Frontal cortex (tissue), 4 donors: ENCODE data around the gene HSP90AA1. TPM values are rescaled to one million over a fixed set of nuclear protein-coding genes. Genes with fewer than 3 reads are reported as not detected.
"Not testable (repeated sequence)": the region's sequence is repeated elsewhere in the genome, so short reads cannot be mapped to it uniquely, and the experiment has no call there.

ENCODE experiments used
- DNase-seq, 2 donors: peaks; one replicate each; pipeline ENCODE4 v3.0.0; 2012; ENCODE audit warnings: low spot score in 2 of 2
- FAIRE-seq: peaks from 2 replicates; lab custom pipeline; 2012; peaks lifted over from hg19 to GRCh38; lab: Jason Lieb, UNC
- total RNA-seq: library from RNA; depleted of rRNA; stranded (reverse); fragments of >200 nt; gene quantifications from one replicate; pipeline ENCODE4 v1.2.3, GENCODE V29; 2014
- donor health status: control.
- donor health status: control.
- donor health status: control.

Gene HSP90AA1
- total RNA-seq, 1 donor from 2014 or later = 289 TPM

DNA sequence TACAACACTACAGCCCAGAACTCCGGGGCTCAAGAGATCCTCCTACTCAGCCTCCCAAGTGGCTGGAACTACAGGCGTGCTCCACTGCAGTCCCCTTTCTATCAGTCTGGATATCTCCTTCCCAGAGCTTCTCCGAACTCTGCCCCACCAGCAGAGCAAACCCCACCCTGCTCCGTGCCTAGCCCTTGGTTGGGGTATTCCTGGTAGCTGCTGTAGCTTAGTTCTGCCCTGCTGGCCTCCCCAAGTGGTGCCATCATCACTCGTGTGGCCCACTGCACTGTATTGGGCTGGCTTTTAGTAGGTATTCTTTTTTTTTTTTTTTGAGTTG lies 9.5 kb downstream of the HSP90AA1 start:
- no peak for DNase-seq
- FAIRE-seq = no peak

DNA sequence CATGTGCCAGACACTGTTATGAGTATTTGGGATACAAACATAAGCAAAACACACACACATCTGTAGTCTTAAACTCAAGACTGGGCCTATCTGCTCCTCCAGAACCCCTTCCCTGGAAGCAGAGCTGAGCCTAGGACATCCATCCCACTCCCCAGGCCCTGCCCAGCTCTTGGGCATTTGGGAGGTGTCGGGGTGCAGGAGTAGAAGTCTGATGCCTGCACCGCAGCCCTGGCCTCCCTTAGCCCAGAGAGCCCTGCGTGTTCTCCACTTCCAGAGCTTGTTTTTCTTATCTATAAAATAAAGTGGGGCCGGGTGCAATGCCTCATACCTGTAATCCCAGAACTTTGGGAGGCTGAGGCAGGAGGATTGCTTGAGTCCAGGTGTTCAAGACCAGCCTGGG lies 11.7 kb downstream of the HSP90AA1 start:
- FAIRE-seq = no peak
- no peak for DNase-seq

DNA sequence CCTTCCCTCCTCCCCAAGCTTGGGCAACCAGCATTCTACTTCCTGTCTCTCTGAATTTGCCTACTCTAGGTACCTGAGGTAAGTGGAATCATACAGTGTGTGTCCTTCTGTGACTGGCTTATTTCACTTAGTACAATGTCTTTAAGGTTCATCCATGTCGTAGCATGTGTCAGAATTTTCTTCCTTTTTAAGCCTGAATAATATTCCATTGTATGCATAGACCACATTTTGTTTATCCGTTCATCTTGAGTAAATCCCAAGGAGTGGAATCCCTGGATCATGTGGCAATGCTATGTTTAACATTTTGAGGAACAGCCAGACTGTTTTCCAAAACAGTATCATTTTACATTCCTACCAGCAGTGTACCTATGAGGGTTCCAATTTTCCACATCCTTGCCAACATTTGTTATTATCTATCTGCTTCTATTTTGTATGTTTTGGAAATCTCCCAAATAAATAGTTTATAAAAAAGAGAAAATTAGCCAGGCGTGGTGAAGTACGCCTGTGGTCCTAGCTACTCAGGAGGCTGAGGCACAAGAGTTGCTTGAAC lies 12.4 kb downstream of the HSP90AA1 start:
- no peak for FAIRE-seq

DNA sequence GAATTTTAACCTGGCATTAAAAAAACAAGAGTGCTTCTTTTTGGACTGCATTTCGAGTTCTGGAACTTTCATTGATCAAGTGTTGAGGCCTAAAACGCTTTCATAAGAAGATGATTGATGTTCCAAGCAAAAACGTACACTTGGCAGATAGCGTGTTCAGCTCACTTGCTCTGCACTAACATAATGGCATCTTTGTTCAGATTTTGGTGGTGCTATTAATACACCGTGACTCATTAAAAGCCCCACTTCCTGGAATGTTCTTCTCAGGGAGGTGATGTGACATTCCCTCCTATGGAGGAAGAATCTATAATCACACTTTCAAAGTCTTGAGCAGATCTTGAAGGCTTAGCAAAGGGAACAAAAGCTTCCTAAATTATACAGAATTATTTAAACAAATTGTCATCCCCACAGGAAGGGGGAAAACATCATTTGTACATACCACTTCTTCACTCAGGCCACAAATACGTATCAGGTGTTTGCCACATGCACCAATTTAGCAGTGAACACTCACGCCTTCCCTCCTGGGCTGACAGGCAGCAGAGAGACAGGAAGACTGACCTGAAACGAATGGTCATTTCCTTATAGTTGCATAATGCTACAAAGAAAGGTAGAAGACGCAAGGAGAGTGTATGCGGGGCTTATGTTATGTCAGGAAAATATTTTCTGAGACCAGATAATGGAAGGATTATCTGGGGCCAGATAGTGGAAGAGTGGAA lies 15.4 kb downstream of the HSP90AA1 start:
- DNase-seq (no peak), FAIRE-seq (no peak)

More for the DNA sequence above, 12.4 kb downstream of the HSP90AA1 start:
- DNase-seq = no peak

DNA sequence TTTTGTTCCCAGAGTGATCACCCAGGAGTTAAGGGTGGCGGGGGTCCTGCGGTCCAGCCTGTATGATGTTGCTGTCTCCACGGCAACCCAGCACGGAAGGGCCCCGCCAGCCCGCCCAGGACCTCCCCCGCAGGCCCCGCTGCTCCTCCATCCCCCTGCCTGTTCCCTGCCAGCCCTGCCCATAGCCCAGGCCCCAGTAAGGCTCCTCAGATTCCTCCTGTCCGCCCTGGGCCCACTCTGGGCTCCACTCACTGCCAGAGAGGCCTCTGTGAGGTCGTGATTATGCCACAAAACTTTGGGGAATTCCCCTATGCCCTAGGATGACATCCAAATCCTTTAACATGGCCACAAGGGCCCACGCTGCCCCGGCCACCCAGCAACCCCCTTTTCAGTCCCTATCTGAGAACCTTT lies 20.8 kb downstream of the HSP90AA1 start:
- FAIRE-seq (no peak), DNase-seq (no peak)

DNA sequence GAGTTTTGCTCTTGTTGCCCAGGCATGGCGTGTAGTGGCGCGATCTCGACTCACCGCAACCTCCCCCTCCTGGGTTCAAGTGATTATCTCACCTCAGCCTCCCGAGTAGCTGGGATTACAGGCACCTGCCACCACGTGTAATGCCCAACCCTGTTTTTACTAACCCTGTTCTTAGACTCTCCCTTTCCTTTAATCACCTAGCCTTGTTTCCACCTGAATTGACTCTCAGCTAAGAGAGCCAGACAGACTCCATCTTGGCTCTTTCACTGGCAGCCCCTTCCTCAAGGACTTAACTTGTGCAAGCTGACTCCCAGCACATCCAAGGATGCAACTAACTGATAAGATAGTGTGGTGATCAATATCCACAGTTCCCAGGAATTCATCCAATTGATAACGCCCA lies 22.3 kb downstream of the HSP90AA1 start:
- not testable (repeated sequence) for FAIRE-seq, DNase-seq

DNA sequence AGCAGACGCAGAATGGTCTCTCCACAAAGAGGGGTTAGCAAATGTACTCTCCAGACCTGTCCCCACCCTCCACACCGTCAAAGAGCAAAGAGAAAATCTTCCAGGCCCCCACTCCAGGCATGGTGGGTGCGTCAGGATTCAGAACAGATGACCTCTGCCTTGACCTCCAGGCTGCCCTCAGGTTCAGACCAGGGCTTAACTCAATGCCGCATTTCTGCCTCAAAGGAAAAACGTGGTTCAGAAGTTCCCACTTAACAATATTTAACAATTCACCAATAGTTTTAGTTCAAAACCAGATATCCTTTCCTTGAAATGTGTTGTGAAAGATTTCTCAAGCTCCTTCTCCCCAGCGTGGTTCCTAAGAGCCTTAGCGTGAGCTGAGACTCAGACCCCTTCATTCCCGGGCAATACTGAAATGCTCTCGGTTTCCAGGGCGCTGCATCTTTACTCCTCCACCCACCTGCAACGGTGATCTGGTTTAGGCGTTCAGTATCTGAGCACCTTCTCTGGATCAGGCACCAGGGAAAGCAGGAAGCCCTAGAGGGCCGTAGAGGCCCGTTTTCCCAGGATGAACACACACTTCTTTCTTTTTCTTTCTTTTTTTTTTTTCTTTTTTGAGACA lies 22.9 kb downstream of the HSP90AA1 start:
- no peak for FAIRE-seq
- no peak for DNase-seq

DNA sequence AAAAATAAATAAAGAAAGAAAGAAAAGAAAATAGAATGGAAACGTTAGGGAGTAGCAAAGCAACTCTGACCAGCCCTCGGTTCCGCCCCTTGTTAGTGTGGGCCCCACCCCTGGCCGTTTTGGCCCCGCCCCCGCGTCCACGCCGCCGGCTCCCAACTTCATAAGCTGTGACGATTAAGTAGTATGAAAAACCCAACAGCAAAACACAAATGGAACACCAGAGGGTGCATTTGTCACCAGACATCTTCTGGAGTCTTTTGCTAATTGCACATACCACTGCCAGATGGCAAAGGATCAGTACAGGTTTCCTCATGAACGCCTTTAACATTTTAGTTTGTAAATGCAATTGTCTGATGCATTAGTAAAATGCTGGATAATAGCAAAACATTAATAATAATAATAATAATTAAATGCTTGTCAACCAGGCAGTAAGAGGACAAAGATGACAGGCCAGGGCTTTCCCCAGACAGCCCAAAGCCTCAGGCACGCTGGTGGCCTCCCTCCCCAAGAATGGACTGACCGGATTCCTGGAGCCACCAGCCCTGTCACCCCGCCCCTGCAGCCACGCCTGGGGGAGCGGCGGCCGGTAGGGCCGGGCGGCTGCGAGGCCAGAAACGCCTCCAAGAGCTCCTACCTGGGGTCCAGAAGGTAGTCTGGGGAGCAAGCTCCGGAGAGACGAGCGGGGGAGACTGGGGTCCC lies 23.6 kb downstream of the HSP90AA1 start:
- no peak for FAIRE-seq
- DNase-seq = peak; percentile 60 to 78

DNA sequence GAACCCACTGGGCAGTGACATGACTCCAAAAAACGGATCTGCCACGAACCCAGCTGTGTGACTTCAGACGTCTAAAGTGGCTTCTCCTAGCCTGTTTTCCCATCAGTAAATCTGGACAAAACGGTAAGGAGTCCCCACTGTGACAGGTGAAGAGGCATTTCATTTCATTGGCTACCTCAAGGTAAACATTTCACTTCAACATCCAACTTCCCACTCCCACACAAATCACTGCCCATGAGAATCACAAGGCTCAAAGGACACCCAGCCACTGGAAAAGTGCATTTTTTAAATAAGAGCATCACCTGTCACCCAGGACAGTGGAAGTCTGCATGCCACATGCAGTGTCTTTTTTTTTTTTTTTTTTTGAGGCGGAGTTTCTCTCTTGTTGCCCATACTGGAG lies 27.9 kb downstream of the HSP90AA1 start:
- FAIRE-seq = no peak

DNA sequence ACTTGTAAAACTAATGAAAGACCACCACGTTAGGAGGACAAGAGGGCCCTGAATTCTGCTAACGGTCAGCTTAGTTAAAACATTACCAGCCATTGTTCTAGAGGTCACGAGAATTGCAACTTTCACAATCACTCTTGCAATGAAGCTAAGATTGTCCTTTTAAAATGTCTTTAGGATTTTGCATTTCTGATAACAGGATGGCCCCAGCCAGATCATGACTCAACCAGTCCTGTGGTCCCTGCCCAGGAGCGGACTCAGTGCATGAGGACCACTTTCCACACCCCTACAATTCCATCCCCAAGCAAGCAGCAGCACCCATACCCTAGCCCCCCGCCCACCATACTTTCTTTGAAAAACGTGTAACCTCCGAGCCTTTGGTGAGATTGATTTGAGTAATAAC lies 28.7 kb downstream of the HSP90AA1 start:
- FAIRE-seq (no peak), DNase-seq (no peak)

More for the DNA sequence above, 27.9 kb downstream of the HSP90AA1 start:
- DNase-seq = no peak

DNA sequence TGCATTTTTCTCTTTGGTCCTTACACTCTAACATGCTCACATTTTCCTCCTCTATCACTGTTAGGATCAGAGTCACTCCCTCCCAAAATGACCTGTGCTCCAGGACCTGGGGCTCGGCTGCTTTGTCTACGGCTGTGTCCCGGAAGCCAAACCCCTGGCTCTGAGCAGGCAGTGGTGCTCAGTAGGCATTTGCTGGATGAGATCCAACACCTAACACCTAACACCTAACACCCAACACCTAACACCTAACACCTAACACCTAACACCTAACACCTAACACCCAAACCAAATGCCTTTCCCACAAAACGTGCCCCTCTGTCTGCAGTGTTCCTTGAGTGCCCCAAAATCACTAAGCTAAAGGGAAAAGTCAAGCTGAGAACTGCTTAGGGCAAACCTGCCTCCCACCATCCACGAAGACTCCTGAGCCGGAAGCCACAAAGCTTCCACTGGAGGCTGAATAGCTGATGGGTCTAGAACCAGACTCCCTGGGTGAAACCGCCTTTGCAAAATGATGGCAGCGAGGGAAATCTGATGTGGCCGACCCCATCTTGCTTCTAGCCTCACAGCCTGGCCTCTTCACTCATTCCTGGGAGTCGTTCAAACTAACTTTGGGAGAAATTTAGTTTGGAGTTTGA lies 29.2 kb downstream of the HSP90AA1 start:
- FAIRE-seq (no peak), DNase-seq (no peak)

DNA sequence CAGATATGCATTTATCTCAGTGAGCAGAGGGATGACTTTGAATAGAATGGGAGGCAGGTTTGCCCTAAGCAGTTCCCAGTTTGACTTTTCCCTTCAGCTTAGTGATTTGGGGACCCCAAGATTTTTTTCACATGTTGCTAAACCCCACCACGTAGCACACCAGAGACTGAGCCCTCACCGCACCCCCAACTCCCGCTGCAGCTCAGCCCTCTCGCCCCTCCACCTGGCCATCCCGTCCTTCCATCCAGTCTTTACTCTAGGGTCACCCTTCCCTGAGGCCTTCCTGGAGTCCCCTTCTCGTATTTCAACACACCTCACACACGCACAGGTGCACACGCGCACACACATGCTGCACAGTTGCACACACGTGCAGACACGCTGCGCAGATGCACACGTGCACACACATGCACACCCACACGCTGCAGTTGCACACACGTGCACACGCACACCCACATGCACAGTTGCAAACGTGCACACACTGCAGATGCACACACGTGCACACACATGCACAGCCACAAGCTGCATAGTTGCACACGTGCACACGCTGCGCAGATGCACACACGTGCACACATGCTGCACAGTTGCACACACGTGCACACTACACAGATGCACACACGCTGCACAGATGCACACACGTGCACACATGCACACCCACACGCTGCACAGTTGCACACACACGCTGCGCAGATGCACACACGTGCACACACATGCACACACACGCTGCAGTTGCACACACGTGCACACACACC lies 30.0 kb downstream of the HSP90AA1 start:
- DNase-seq (no peak), FAIRE-seq (no peak)

DNA sequence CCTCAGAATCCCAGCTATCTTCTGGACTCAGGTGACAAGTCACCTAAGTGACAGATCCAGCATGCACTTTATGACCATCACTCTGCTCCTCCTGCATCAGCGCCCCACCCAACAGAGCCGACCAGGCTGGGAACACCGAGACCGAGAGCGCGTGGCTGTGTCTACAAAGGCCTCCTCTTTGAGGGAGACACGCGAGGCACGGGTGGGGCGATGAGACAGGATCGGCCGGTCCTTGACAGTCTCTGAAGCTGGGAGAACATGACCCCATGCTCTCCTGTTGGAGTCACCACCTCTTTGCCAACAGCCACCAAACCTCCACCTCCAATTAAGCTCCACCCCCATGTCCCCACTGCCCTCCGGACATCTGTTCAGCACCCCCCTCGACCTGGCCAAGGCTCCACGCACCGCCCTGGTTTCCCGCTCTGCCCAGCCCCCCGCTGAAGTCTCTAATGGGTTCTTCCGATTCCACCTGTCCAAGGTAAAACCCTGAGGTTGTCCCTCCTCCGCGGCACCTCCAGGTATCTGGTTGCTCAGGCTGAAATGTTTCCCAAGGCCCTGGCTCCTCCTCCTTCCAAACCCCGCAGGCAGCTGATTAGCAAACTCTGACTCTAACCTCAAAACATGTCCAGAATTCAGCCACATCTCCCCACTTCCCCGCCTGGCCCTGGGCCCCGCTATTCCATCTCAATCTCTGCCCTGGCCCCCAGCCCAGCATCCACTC lies 31.5 kb downstream of the HSP90AA1 start:
- FAIRE-seq (no peak), DNase-seq (no peak)

DNA sequence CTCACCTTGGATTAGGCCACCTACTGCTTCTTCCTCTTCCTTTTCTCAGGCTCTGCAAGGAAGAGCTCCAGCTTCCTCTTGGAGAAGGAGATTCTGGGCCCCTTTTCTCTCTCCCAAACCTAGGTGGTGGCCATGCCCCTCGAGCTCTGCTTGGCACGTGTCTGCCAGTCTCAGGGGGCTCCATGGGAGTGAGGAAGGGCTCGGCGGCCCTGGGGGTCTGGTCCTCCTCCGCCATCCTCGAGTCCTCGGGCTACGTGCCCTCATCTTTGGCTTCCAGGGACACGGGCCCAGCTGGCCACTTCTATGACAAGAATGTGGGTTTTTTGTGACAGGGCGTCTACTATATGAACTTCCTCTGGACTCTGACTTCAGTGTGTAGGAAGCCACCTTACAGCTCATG lies 34.3 kb downstream of the HSP90AA1 start:
- FAIRE-seq (no peak), DNase-seq (no peak)

DNA sequence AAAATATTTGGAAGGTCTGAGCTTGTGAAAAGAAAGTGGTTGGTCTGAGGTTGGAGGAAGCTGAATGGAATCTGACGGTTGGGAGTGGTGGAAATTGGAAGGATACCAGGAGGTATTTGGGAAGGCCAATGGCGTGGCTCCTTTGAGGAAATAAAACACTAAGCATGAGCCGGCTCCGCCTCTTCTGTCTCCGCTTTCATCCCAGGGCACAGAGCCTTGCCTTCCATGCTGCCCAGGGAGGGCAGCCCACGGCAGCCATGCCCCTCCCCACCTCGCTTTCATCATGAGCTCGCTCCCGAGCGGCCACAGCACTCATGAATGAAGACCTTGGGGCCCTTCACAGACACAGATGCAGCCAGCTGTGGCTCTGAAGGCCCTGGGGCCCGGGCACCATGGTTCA lies 36.2 kb downstream of the HSP90AA1 start:
- DNase-seq (no peak), FAIRE-seq (no peak)

DNA sequence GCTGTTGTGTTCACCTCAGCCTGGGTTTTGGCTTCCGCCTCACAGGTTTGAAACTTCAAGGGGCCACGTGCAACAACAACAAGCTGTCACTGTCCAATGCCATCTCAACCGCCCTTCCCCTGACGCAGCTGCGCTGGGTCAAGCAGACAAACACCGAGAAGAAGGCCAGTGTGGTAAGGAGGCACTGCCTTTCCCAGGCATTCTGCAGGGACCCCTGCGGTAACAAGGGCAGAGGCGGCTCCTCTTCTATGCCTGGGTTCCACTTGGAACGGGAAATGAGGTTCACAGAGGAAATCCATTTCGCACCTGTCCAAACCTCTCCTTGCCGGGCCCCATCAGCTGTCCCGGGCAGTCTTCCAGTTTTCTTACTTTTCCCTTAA lies 36.8 kb downstream of the HSP90AA1 start:
- no peak for DNase-seq
- FAIRE-seq = no peak

DNA sequence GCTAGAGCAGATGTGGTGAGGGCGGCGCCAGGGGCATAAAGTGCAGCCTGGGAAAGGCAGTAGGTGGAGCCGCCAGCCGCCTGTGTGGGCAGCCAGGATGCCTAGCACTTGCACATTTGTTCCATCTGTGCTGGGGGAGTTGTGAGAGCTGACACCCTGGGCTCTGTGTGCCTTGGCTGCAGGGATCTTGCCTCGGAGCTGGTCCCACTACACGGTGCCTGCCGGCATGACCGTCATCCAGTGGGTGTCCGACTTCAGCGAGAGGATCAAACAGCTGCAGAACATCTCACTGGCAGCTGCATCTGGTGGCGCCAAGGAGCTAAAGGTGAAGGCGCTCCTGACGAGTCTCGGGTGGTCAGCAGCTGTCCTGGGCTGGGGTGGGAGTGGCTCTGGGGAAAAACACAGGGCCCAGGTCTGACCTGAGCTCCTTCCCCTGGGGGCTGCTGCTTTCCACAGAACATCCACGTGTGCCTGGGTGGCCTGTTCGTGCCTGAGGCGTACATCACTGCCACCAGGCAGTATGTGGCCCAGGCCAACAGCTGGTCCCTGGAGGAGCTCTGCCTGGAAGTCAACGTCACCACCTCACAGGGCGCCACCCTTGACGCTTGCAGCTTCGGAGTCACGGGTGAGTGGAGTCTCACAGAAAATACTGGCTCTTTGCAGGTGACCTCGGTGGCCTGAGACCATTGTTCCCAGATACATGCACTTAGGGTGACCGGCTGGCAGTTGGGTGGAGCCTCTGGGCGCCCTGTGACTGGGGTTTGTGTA lies 37.4 kb downstream of the HSP90AA1 start:
- FAIRE-seq (no peak), DNase-seq (no peak)

DNA sequence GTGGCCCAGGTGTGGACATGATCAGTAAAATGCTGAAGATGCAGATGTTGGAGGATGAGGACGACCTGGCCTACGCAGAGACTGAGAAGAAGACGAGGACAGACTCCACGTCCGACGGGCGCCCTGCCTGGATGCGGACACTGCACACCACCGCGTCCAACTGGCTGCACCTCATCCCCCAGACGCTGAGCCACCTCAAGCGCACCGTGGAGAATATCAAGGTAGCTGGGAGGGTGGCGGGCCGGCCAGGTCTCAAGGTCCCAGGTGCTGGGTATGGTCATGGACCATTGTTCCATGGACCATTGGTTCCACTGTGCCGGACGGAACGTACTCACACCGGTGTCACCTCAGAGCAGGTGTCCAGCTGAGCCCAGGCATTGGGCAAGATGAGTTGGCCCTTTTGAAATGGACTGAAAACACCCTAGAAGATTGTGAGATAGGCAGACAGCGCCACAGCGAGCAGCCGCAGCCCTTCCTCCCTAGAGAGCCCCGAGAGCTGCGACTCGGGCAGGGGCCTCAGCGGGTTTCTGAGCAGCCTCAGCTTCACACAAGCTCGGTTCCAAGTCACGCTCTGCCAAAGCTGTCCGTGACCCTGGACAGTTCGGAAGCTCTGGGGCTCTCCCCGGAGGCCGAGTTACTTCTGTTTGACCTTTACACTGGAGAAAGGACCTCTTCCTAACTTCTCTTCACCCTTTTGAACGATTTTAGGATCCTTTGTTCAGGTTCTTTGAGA lies 38.9 kb downstream of the HSP90AA1 start:
- FAIRE-seq (no peak), DNase-seq (no peak)
